ENCODE results near the gene AGL.

- TF ChIP-seq SIN3A (IDR thresholded peaks at IDR 0.05; ENCODE audit: borderline replicate concordance, insufficient read depth, low read depth, low read length) (no peak), CTCF (IDR thresholded peaks at IDR 0.05) (no peak), REST (IDR thresholded peaks at IDR 0.05; ENCODE audit: insufficient read depth in 1 of 2, low read depth in 2 of 2, low read length in 1 of 2) (no peak), POLR2AphosphoS5 (IDR thresholded peaks at IDR 0.05; ENCODE audit: low read depth, low read length) (no peak), TCF7L2 (IDR thresholded peaks at IDR 0.05; ENCODE audit: low read depth, low read length) (no peak)
Observed at GRCh38 chr1:99855914-99856450, 5.8 kb downstream of the AGL start.

Data from Panc1 (cell line).